BLaER1 treated with 17β-estradiol and CSF1 and Interleukin-3, amounts not matched to agents 10 nM and 100 nM (cell line): ENCODE data around the gene WNT8B.

Experiments
- H3K27ac ChIP-seq, 11 experiments: shearing (Covaris generic); formaldehyde crosslinking; 2 replicates each; pipeline ENCODE4 v1.8.1; 2022
- H3K27me3 ChIP-seq, 11 experiments: shearing (Covaris generic); formaldehyde crosslinking; 2 replicates each; pipeline ENCODE4 v1.8.1; 2022
- H3K36me3 ChIP-seq, 11 experiments: shearing (Covaris generic); formaldehyde crosslinking; 2 replicates each; pipeline ENCODE4 v1.8.1; 2022
- H3K4me1 ChIP-seq, 10 experiments: shearing (Covaris generic); formaldehyde crosslinking; 2 replicates each; pipeline ENCODE4 v1.8.1; 2022
- H3K4me2 ChIP-seq, 11 experiments: shearing (Covaris generic); formaldehyde crosslinking; 2 replicates each; pipeline ENCODE4 v1.8.1; 2022
- H3K4me3 ChIP-seq, 10 experiments: shearing (Covaris generic); formaldehyde crosslinking; 2 replicates each; pipeline ENCODE4 v1.8.1; 2022
- H3K9ac ChIP-seq, 11 experiments: shearing (Covaris generic); formaldehyde crosslinking; 2 replicates each; pipeline ENCODE4 v1.8.1; 2022
- H3K9me3 ChIP-seq, 11 experiments: shearing (Covaris generic); formaldehyde crosslinking; replicated peaks in 1 of 11; 2 replicates each; pipeline ENCODE4 v1.8.1; 2022
- H4K20me1 ChIP-seq, 11 experiments: shearing (Covaris generic); formaldehyde crosslinking; 2 replicates each; pipeline ENCODE4 v1.8.1; 2022
- Cebpa-rat ChIP-seq, 11 experiments: shearing (Covaris generic); IDR thresholded peaks; 2 replicates each; pipeline ENCODE4 v1.8.1; 2022

WNT8B gene

GRCh38 chr10:100462709-100463108, at the start of gene WNT8B:
Gene WNT8B (plus strand): TSS chr10:100463009. CDS start chr10:100463169, 160 bp downstream.
- Histone ChIP-seq H3K27ac (no peak within 1 kb of the TSS), H3K36me3 (no peaks in the 10 kb centered on the region), H3K9me3 (no peaks in the 10 kb centered on the region), H3K4me1 (no peaks in the 10 kb centered on the region), H3K9ac (no peak within 1 kb of the TSS), H3K4me2 (no peak within 1 kb of the TSS), H4K20me1 (no peaks in the 10 kb centered on the region), H3K27me3 (no peaks in the 10 kb centered on the region), H3K4me3 (no peak within 1 kb of the TSS)
- no peak for TF ChIP-seq Cebpa-rat (IDR thresholded peaks at IDR 0.05)

GRCh38 chr10:100413173-100413572, 49.6 kb upstream of the WNT8B start:
- H3K27ac ChIP-seq: no peak overlapping the region
- no peak overlapping the region for H3K4me3 ChIP-seq
- H3K27me3 ChIP-seq: no peaks in the 10 kb centered on the region
- no peaks in the 10 kb centered on the region for H3K9me3 ChIP-seq
- no peaks in the 10 kb centered on the region for H3K36me3 ChIP-seq
- no peak overlapping the region for H3K9ac ChIP-seq
- no peaks in the 10 kb centered on the region for H3K4me1 ChIP-seq
- no peak overlapping the region for H3K4me2 ChIP-seq
- no peaks in the 10 kb centered on the region for H4K20me1 ChIP-seq
- no peak for TF ChIP-seq Cebpa-rat (IDR thresholded peaks at IDR 0.05)

DNA sequence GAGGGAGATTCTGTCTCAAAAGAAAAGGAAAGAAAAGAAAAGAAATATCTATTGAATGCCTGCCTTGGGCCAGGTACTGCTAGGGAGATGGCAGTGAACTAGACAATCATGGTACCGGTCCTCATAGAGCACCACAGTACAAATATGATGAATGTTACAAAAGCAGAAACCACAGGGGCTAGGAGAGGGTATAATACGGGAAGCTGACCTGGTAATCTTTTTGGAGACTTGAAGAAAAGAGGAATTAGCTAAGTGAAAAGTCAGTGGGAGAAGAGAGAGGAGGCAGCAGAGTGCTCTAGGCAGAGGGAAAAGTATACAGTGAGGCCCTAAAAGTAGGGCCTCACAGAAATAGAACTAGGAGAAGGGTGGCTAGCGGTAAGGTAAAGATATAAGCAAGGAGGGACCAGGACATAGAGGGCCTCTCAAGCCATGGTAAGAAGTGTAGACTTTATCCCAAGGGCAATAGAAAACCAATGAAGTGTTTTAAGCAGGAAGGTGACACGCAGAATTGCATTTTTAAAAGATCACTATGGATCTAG, 42.8 kb upstream of the WNT8B start:
- Histone ChIP-seq H3K9ac (no peak overlapping the region; a peak in 2 of 22 replicates), H3K9me3 (no peaks in the 10 kb centered on the region), H3K4me1 (peaks cover 0 to 13% (median 5%) of the 10 kb centered on the region in 10 experiments; a peak in 9 of 20 replicates), H3K27ac (no peak overlapping the region), H4K20me1 (no peaks in the 10 kb centered on the region), H3K4me3 (no peak overlapping the region), H3K27me3 (no peaks in the 10 kb centered on the region), H3K36me3 (no peaks in the 10 kb centered on the region), H3K4me2 (peak overlapping the region in 5 of 11 experiments; percentile 6 to 79 (median 34); a peak in 9 of 22 replicates)
- TF ChIP-seq Cebpa-rat (IDR thresholded peaks at IDR 0.05): no peak

DNA sequence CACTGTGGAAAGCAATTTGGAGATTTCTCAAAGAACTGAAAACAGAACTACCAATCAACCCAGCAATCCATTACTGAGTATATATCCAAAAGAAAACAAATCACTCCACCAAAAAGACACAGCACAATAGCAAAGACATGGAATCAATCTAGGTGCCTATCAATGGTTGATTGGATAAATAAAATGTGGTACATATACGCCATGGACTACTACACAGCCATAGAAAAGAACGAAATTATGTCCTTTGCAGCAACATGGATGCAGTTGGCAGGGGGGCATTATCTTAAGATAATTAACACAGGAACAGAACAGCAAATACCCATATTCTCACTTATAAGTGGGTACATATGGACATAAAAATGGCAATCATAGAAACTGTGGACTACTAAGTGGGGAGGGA, 35.4 kb upstream of the WNT8B start:
- H3K4me1 ChIP-seq: no peaks in the 10 kb centered on the region
- no peak overlapping the region for H3K4me2 ChIP-seq
- no peaks in the 10 kb centered on the region for H4K20me1 ChIP-seq
- no peak overlapping the region for H3K27ac ChIP-seq
- no peaks in the 10 kb centered on the region for H3K36me3 ChIP-seq
- H3K9me3 ChIP-seq: no peaks in the 10 kb centered on the region
- no peaks in the 10 kb centered on the region for H3K27me3 ChIP-seq
- H3K9ac ChIP-seq: no peak overlapping the region
- TF ChIP-seq Cebpa-rat (IDR thresholded peaks at IDR 0.05): no peak
- no peak overlapping the region for H3K4me3 ChIP-seq

- no peak overlapping the region for H3K9ac ChIP-seq
Observed at GRCh38 chr10:100433253-100434240, 29.3 kb upstream of the WNT8B start.

DNA sequence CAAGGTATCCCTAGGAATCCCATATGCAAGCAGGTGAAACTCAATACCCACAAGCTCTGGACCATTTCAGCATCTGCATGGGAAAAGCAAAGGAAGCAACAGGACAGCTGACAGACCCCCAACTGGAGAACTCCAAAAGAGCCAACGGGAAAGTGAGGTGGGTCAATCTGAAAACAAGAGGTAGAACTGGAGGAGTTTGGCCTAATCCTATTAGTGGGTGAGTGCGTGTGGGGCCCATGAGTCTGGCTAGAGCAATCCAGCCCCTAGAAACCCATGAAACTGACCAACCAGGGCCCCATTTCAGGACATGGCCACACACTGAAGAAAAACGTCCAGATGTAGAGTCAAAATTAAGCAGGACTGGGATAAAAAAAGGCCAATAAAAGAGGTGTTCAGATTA, 26.6 kb upstream of the WNT8B start:
- Histone ChIP-seq H3K27ac (no peak overlapping the region), H3K9me3 (no peaks in the 10 kb centered on the region)

More at GRCh38 chr10:100433253-100434240, 29.3 kb upstream of the WNT8B start:
- TF ChIP-seq Cebpa-rat (IDR thresholded peaks at IDR 0.05): no peak
- no peak overlapping the region for H3K4me2 ChIP-seq
- no peaks in the 10 kb centered on the region for H3K9me3 ChIP-seq
- H3K27me3 ChIP-seq: no peaks in the 10 kb centered on the region
- H3K27ac ChIP-seq: no peak overlapping the region
- no peaks in the 10 kb centered on the region for H3K4me1 ChIP-seq
- no peaks in the 10 kb centered on the region for H3K36me3 ChIP-seq
- no peak overlapping the region for H3K4me3 ChIP-seq
- no peaks in the 10 kb centered on the region for H4K20me1 ChIP-seq

DNA sequence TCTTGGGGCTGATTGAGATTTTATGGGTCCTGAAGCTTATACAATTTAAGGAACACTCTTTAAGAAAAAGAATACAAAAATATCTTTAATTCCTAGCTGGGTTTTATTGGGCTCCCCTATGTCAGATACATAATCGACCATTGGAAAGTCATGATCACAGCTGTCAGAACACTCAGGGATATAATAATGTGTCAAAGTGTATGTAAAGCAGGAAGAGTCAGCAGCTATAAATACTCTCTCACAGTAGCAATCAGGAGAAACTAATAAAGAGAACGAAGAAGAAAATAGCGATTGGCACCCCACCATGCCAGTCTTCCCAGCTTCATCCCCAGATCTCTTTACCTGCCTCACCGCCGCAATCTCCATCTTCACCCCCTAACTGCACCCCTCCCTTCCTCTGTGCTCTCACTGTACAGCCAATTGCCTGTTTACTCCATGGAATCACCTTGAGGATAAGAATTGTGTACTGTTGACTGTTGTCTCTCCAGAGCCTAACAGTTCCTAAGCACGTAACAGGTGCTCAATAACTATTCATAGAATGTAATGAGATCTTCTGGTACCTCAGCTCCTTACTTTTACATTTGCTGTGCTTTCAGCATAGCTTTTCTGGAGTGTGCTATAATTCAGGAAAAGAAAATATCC, 24.0 kb upstream of the WNT8B start:
- Histone ChIP-seq H3K27ac (no peak overlapping the region), H4K20me1 (no peaks in the 10 kb centered on the region), H3K9me3 (no peaks in the 10 kb centered on the region), H3K27me3 (no peaks in the 10 kb centered on the region), H3K9ac (no peak overlapping the region), H3K4me1 (no peaks in the 10 kb centered on the region), H3K4me3 (no peak overlapping the region), H3K36me3 (no peaks in the 10 kb centered on the region), H3K4me2 (no peak overlapping the region)
- TF ChIP-seq Cebpa-rat (IDR thresholded peaks at IDR 0.05): no peak

More for the DNA sequence above, 26.6 kb upstream of the WNT8B start:
- Histone ChIP-seq H3K4me2 (no peak overlapping the region), H3K4me1 (no peaks in the 10 kb centered on the region), H3K27me3 (no peaks in the 10 kb centered on the region), H3K9ac (no peak overlapping the region), H4K20me1 (no peaks in the 10 kb centered on the region), H3K36me3 (no peaks in the 10 kb centered on the region), H3K4me3 (no peak overlapping the region)
- no peak for TF ChIP-seq Cebpa-rat (IDR thresholded peaks at IDR 0.05)

GRCh38 chr10:100442548-100442947, 20.3 kb upstream of the WNT8B start:
- Histone ChIP-seq H3K27me3 (no peaks in the 10 kb centered on the region), H3K9ac (no peak overlapping the region), H3K36me3 (no peaks in the 10 kb centered on the region), H3K4me3 (no peak overlapping the region), H3K4me1 (no peaks in the 10 kb centered on the region), H3K9me3 (peaks cover 0 to 12% (median 4%) of the 10 kb centered on the region in 11 experiments; a peak in 10 of 22 replicates), H3K27ac (no peak overlapping the region), H3K4me2 (no peak overlapping the region), H4K20me1 (no peaks in the 10 kb centered on the region)
- no peak for TF ChIP-seq Cebpa-rat (IDR thresholded peaks at IDR 0.05)

- Histone ChIP-seq H3K27ac (no peak overlapping the region), H3K9me3 (peaks cover 0 to 12% (median 4%) of the 10 kb centered on the region in 11 experiments; a peak in 10 of 22 replicates), H3K36me3 (no peaks in the 10 kb centered on the region), H3K9ac (no peak overlapping the region), H4K20me1 (no peaks in the 10 kb centered on the region), H3K4me2 (no peak overlapping the region), H3K4me1 (peaks cover 0 to 22% (median 0%) of the 10 kb centered on the region in 10 experiments; a peak in 6 of 20 replicates), H3K27me3 (no peaks in the 10 kb centered on the region), H3K4me3 (no peak overlapping the region)
- TF ChIP-seq Cebpa-rat (IDR thresholded peaks at IDR 0.05): no peak
Observed at GRCh38 chr10:100446130-100446761, 16.6 kb upstream of the WNT8B start.
